Gastroesophageal sphincter (tissue), 3 donors: ENCODE data around the gene PHF21B.

Experiments used
- POLR2A ChIP-seq, 2 donors: fragments of 450-650 bp; IDR thresholded peaks; one replicate each; pipeline ENCODE4 v1.6.1; 2017; ENCODE audit warnings: antibody characterized with exemption in 2 of 2, mild to moderate bottlenecking in 2 of 2, moderate library complexity in 1 of 2
- TF ChIP-seq, protein P1 (sequence below), 4 experiments: fragments of 200-600 bp in 2 of 4; fragments of 450-650 bp in 2 of 4; sonication (generic) in 1 of 4; IDR thresholded peaks; one replicate each; pipeline ENCODE4 v1.5.1; 2017 to 2019; ENCODE audit warnings: antibody characterized with exemption in 4 of 4, mild to moderate bottlenecking in 2 of 4, moderate library complexity in 2 of 4

DNA sequence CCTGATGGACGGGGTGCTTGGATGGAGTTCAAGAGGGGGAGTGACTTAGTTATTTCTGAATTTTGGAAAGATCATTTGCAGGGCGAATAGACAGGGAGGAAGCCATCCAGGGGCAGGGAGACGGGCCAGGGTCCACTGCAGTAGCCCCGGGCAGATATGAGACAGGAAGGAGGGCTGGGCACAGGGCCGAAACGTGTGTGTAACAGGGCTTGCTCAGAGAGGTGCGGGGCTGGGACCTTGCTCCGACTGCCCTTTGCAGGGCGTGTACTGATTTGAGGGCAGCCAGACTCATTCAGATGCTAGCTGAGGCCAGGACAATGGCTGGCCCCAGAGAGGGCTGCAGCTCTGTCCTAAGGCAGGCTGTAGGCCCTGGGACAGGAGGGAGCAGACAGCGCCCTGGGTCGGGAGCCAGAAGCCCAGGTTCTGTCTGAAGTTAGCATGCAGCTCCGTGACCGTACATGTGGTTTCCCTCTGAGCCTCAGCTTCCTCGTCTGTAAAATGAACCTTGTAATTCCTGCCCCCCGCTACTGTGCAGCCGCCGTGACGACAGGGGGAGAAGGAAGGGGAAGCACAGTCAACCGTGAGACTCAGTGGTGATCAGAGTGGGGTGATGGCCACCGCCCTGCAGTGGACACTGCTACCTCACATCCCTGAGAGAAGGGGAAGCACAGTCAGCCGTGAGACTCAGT is 103.4 kb downstream of the PHF21B start:
- TF ChIP-seq, protein P1, sequence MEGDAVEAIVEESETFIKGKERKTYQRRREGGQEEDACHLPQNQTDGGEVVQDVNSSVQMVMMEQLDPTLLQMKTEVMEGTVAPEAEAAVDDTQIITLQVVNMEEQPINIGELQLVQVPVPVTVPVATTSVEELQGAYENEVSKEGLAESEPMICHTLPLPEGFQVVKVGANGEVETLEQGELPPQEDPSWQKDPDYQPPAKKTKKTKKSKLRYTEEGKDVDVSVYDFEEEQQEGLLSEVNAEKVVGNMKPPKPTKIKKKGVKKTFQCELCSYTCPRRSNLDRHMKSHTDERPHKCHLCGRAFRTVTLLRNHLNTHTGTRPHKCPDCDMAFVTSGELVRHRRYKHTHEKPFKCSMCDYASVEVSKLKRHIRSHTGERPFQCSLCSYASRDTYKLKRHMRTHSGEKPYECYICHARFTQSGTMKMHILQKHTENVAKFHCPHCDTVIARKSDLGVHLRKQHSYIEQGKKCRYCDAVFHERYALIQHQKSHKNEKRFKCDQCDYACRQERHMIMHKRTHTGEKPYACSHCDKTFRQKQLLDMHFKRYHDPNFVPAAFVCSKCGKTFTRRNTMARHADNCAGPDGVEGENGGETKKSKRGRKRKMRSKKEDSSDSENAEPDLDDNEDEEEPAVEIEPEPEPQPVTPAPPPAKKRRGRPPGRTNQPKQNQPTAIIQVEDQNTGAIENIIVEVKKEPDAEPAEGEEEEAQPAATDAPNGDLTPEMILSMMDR (IDR thresholded peaks at IDR 0.05): no peak
- no peak for TF ChIP-seq POLR2A (IDR thresholded peaks at IDR 0.05)
